PFSK-1 (cell line): ENCODE measurements around the gene ACTG2.

ENCODE experiments used
- FOXP2 ChIP-seq: optimal IDR thresholded peaks from 2 replicates; pipeline ENCODE3; 2011; ENCODE audit warnings: borderline replicate concordance, control low read depth, inconsistent platforms; ENCODE audit not compliant: insufficient read depth; ENCODE audit errors: extremely low read length, extremely low read depth
- POLR2AphosphoS5 ChIP-seq: IDR thresholded peaks from 2 replicates; pipeline ENCODE4 v1.6.1; 2012; ENCODE audit warnings: low read depth, mild to moderate bottlenecking, control low read depth, low read length, moderate library complexity
- SIN3A ChIP-seq: IDR thresholded peaks from 2 replicates; pipeline ENCODE4 v1.6.1; 2012; ENCODE audit warnings: mild to moderate bottlenecking, low read length, moderate library complexity, borderline replicate concordance; ENCODE audit not compliant: insufficient read depth
- TAF1 ChIP-seq: IDR thresholded peaks from 2 replicates; pipeline ENCODE4 v1.6.1; 2012; ENCODE audit warnings: low read length, control low read depth, borderline replicate concordance; ENCODE audit not compliant: insufficient read depth
- TF ChIP-seq, protein P1 (sequence below), 2 experiments: IDR thresholded peaks; 2 replicates each; pipeline versions ENCODE4 v1.6.1 to v1.8.0; 2011 to 2012; ENCODE audit warnings: low read depth in 2 of 2, low read length in 2 of 2, control low read depth in 1 of 2, inconsistent platforms in 1 of 2, mild to moderate bottlenecking in 1 of 2, moderate library complexity in 1 of 2; ENCODE audit not compliant: insufficient read depth in 1 of 2

The ACTG2 gene

DNA sequence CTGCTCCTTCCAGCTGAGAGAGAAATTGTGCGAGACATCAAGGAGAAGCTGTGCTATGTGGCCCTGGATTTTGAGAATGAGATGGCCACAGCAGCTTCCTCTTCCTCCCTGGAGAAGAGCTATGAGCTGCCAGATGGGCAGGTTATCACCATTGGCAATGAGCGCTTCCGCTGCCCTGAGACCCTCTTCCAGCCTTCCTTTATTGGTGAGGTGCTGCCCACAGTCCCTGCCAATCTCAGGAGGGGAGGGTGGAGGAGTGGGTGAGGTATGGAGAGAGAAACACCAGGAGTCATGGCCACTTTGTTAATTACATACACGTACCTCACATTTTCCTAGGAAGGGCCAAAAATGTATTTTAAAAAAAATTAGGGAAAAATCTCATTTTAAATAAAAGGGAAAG is 21.9 kb downstream of the ACTG2 start:
- TF ChIP-seq FOXP2: no peak
- no peak for TF ChIP-seq POLR2AphosphoS5
- no peak for TF ChIP-seq TAF1
- no peak for TF ChIP-seq SIN3A
- TF ChIP-seq, protein P1, sequence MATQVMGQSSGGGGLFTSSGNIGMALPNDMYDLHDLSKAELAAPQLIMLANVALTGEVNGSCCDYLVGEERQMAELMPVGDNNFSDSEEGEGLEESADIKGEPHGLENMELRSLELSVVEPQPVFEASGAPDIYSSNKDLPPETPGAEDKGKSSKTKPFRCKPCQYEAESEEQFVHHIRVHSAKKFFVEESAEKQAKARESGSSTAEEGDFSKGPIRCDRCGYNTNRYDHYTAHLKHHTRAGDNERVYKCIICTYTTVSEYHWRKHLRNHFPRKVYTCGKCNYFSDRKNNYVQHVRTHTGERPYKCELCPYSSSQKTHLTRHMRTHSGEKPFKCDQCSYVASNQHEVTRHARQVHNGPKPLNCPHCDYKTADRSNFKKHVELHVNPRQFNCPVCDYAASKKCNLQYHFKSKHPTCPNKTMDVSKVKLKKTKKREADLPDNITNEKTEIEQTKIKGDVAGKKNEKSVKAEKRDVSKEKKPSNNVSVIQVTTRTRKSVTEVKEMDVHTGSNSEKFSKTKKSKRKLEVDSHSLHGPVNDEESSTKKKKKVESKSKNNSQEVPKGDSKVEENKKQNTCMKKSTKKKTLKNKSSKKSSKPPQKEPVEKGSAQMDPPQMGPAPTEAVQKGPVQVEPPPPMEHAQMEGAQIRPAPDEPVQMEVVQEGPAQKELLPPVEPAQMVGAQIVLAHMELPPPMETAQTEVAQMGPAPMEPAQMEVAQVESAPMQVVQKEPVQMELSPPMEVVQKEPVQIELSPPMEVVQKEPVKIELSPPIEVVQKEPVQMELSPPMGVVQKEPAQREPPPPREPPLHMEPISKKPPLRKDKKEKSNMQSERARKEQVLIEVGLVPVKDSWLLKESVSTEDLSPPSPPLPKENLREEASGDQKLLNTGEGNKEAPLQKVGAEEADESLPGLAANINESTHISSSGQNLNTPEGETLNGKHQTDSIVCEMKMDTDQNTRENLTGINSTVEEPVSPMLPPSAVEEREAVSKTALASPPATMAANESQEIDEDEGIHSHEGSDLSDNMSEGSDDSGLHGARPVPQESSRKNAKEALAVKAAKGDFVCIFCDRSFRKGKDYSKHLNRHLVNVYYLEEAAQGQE (IDR thresholded peaks at IDR 0.05; ENCODE audit: insufficient read depth in 1 of 2, low read depth in 2 of 2, low read length in 2 of 2): no peak

DNA sequence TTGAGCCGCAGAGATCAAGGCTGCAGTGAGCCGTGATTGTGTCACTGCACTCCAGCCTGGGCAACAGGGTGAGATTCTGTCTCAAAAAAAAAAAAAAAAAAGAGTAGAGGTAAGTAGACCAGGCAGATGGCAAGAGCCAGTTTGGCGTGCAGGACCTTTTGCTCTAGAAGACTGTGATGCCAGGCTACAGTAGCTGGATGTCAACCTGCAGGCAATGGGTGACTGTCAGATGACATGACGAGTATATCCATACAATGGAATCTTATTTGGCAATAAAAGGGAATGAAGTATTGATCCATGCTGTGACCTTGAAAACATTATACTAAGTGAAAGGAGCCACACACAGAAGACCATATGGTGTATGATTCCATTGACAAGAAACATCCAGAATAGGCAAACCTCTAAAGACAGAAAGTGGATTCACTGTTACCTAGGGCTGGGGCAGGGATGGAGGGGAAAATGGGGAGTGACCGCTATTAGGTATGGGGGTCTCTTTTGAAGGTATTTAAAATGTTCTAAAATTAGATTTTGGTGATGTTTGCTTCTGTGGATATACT is 22.7 kb downstream of the ACTG2 start:
- TF ChIP-seq TAF1 (no peak), SIN3A (no peak), POLR2AphosphoS5 (no peak), FOXP2 (no peak)
- TF ChIP-seq, protein P1 (IDR thresholded peaks at IDR 0.05; ENCODE audit: insufficient read depth in 1 of 2, low read depth in 2 of 2, low read length in 2 of 2): no peak

DNA sequence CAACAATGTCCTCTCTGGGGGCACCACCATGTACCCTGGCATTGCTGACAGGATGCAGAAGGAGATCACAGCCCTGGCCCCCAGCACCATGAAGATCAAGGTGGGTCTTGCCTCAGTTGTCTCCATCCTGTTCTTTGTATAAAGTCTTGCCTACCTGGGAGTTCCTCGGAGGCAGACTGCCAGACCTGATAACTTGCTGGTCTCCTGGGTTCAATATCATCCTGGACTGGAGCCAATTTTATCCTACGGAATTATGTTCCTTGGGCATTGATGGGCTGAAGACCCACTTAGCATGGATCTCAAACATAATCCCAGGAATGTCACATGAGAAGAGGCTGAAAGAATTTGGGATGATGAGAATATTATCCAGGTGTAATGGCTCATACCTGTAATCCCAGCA is 23.9 kb downstream of the ACTG2 start:
- TF ChIP-seq SIN3A: no peak
- TF ChIP-seq, protein P1 (IDR thresholded peaks at IDR 0.05; ENCODE audit: insufficient read depth in 1 of 2, low read depth in 2 of 2, low read length in 2 of 2): no peak
- TF ChIP-seq POLR2AphosphoS5: no peak
- TF ChIP-seq FOXP2: no peak
- no peak for TF ChIP-seq TAF1

DNA sequence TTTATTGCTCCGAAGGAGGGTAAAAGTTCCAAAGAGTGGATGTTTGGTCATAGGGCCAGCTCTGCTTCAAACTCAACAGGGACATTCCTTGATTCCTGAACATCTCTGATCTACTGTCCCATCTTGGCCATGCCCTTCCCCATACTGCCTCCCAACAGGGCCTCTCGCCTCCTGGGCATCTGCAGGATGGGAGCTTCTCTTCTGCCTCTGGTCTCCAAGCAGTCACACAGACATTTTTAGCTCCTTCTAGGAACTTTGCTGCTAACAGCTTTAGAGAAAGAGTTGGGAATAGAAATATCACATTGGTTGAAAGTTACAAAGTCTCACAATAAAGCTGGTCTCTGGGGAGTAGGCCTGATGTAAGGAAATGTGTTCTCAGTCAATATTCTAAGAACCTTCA is 24.5 kb downstream of the ACTG2 start:
- TF ChIP-seq, protein P1 (IDR thresholded peaks at IDR 0.05; ENCODE audit: insufficient read depth in 1 of 2, low read depth in 2 of 2, low read length in 2 of 2): no peak
- TF ChIP-seq SIN3A (no peak), TAF1 (no peak), FOXP2 (no peak), POLR2AphosphoS5 (no peak)
